H1 (cell line): ENCODE data around the gene C19orf25. TPM values are rescaled to one million over a fixed set of nuclear protein-coding genes. Genes with fewer than 3 reads are reported as not detected.

ENCODE experiments used
- CTCF ChIA-PET: fragments of 300-600 bp; sonication (Branson Sonifier 250); formaldehyde crosslinking; loops from one replicate; lab custom pipeline; 2021; ENCODE audit not compliant: partially characterized antibody; lab: Charles Lee
- POLR2A ChIA-PET: fragments of 300-600 bp; sonication (Branson Sonifier 250); formaldehyde crosslinking; loops from one replicate; lab custom pipeline; 2021; ENCODE audit warnings: inconsistent platforms; ENCODE audit not compliant: partially characterized antibody; lab: Charles Lee
- DNase-seq, 2 experiments: peaks; one replicate each; pipeline versions ENCODE4 v3.0.0 to v3.0.0-alpha.2; 2010 to 2022; ENCODE audit warnings: low spot score in 2 of 2, low read depth in 1 of 2, mixed read lengths in 1 of 2
- FAIRE-seq: peaks from 2 replicates; lab custom pipeline; 2011; peaks lifted over from hg19 to GRCh38; lab: Jason Lieb, UNC
- H2AFZ ChIP-seq: 2 replicates; pipeline ENCODE4 v1.8.1; 2012; ENCODE audit warnings: low read length, inconsistent platforms
- H2AK5ac ChIP-seq: 2 replicates; pipeline ENCODE4 v1.6.1; 2013; ENCODE audit warnings: low read depth, low read length
- H2BK120ac ChIP-seq: replicated peaks from 2 replicates; pipeline ENCODE3; 2013; ENCODE audit warnings: low read depth, low read length, inconsistent platforms
- H2BK12ac ChIP-seq: 2 replicates; pipeline ENCODE4 v1.6.1; 2013; ENCODE audit warnings: low read depth, low read length
- H2BK15ac ChIP-seq: 2 replicates; pipeline ENCODE4 v1.6.1; 2013; ENCODE audit warnings: low read length
- H2BK20ac ChIP-seq: 2 replicates; pipeline ENCODE4 v1.6.1; 2013; ENCODE audit warnings: low read length
- H2BK5ac ChIP-seq: 2 replicates; pipeline ENCODE4 v1.6.1; 2013; ENCODE audit warnings: low read depth, low read length
- H3K14ac ChIP-seq: 2 replicates; pipeline ENCODE4 v1.6.1; 2013; ENCODE audit warnings: inconsistent platforms; ENCODE audit not compliant: insufficient read length
- H3K18ac ChIP-seq: 2 replicates; pipeline ENCODE4 v1.6.1; 2013; ENCODE audit warnings: low read length; ENCODE audit errors: extremely low read depth
- H3K23ac ChIP-seq: 2 replicates; pipeline ENCODE4 v1.6.1; 2013; ENCODE audit warnings: inconsistent platforms; ENCODE audit not compliant: insufficient read length
- H3K23me2 ChIP-seq: 2 replicates; pipeline ENCODE4 v1.6.1; 2013; ENCODE audit warnings: low read depth, low read length
- H3K27ac ChIP-seq: 2 replicates; pipeline ENCODE4 v1.6.1; 2011; ENCODE audit warnings: low read depth, low read length, inconsistent platforms
- H3K27me3 ChIP-seq, 4 experiments: replicated peaks in 1 of 4; 1 replicate in 1 of 4; 2 replicates in 3 of 4; pipeline versions ENCODE4 v1.6.1 to v1.8.1; 2011 to 2013; ENCODE audit warnings: low read length in 3 of 4, mild to moderate bottlenecking in 3 of 4, inconsistent platforms in 2 of 4, mixed read lengths in 2 of 4, moderate library complexity in 1 of 4; ENCODE audit not compliant: control insufficient read depth in 3 of 4, insufficient read depth in 3 of 4; ENCODE audit errors: extremely low read depth in 1 of 4
- H3K36me3 ChIP-seq, 4 experiments: 2 replicates each; pipeline versions ENCODE4 v1.6.1 to v1.8.1; 2011 to 2013; ENCODE audit warnings: mild to moderate bottlenecking in 4 of 4, low read length in 3 of 4, moderate library complexity in 2 of 4, control low read depth in 1 of 4, inconsistent platforms in 1 of 4; ENCODE audit not compliant: insufficient read depth in 4 of 4, control insufficient read depth in 2 of 4
- H3K4ac ChIP-seq: replicated peaks from 2 replicates; pipeline ENCODE3; 2013; ENCODE audit warnings: low read length, low read depth, mixed read lengths, inconsistent platforms; ENCODE audit not compliant: insufficient read length
- H3K4me1 ChIP-seq, 4 experiments: replicated peaks in 1 of 4; 1 replicate in 1 of 4; 2 replicates in 3 of 4; pipeline versions ENCODE4 v1.6.1 to v1.8.1; 2011 to 2013; ENCODE audit warnings: low read length in 3 of 4, inconsistent platforms in 2 of 4, mixed read lengths in 1 of 4; ENCODE audit not compliant: insufficient read depth in 4 of 4, control insufficient read depth in 3 of 4
- H3K4me2 ChIP-seq, 2 experiments: 2 replicates each; pipeline versions ENCODE4 v1.6.1 to v1.8.1; 2011 to 2013; ENCODE audit warnings: low read depth in 2 of 2, low read length in 2 of 2, control low read depth in 1 of 2, inconsistent platforms in 1 of 2, mild to moderate bottlenecking in 1 of 2; ENCODE audit not compliant: insufficient read depth in 1 of 2
- H3K4me3 ChIP-seq, 4 experiments: fragments of 200-600, 300-600 bp in 1 of 4; sonication (generic), shearing (Covaris generic), sonication (Bioruptor Twin) in 1 of 4; 2 replicates each; pipeline versions ENCODE4 v1.5.1 to v1.8.1; 2011 to 2016; ENCODE audit warnings: low read length in 4 of 4, low read depth in 3 of 4, control low read depth in 2 of 4, inconsistent platforms in 2 of 4, mild to moderate bottlenecking in 2 of 4, mixed read lengths in 1 of 4, moderate library complexity in 1 of 4; ENCODE audit not compliant: insufficient read depth in 2 of 4; ENCODE audit errors: extremely low read depth in 1 of 4
- H3K56ac ChIP-seq: replicated peaks from 2 replicates; pipeline ENCODE3; 2013; ENCODE audit warnings: low read depth, mild to moderate bottlenecking, mixed read lengths, low read length, inconsistent platforms; ENCODE audit not compliant: insufficient read length
- H3K79me1 ChIP-seq: 2 replicates; pipeline ENCODE4 v1.6.1; 2013; ENCODE audit warnings: low read depth, low read length, control low read depth
- H3K79me2 ChIP-seq, 2 experiments: 2 replicates each; pipeline versions ENCODE4 v1.6.1 to v1.8.1; 2012 to 2013; ENCODE audit warnings: low read length in 2 of 2, mild to moderate bottlenecking in 2 of 2, inconsistent platforms in 1 of 2; ENCODE audit not compliant: insufficient read depth in 2 of 2, control insufficient read depth in 1 of 2
- H3K9ac ChIP-seq, 4 experiments: replicated peaks in 1 of 4; 1 replicate in 1 of 4; 2 replicates in 3 of 4; pipeline versions ENCODE4 v1.6.1 to v1.8.1; 2011 to 2013; ENCODE audit warnings: low read depth in 3 of 4, low read length in 3 of 4, control low read depth in 2 of 4, mild to moderate bottlenecking in 2 of 4, moderate library complexity in 2 of 4, inconsistent platforms in 1 of 4; ENCODE audit errors: extremely low read depth in 1 of 4
- H3K9me3 ChIP-seq, 2 experiments: 2 replicates each; pipeline versions ENCODE4 v1.6.1 to v1.8.1; 2012 to 2013; ENCODE audit warnings: mild to moderate bottlenecking in 2 of 2, moderate library complexity in 2 of 2, control low read depth in 1 of 2, inconsistent platforms in 1 of 2, low read depth in 1 of 2, low read length in 1 of 2, mixed read lengths in 1 of 2; ENCODE audit not compliant: insufficient read depth in 2 of 2
- H4K20me1 ChIP-seq, 2 experiments: replicated peaks in 1 of 2; 2 replicates each; pipeline versions ENCODE3 to v1.8.1; 2011 to 2013; ENCODE audit warnings: inconsistent platforms in 2 of 2, low read length in 2 of 2, mild to moderate bottlenecking in 1 of 2; ENCODE audit not compliant: insufficient read depth in 2 of 2, control insufficient read depth in 1 of 2
- H4K5ac ChIP-seq: 2 replicates; pipeline ENCODE4 v1.6.1; 2013; ENCODE audit warnings: low read length, low read depth, mixed read lengths, inconsistent platforms; ENCODE audit not compliant: insufficient read length
- H4K8ac ChIP-seq: 2 replicates; pipeline ENCODE4 v1.8.0; 2013; ENCODE audit warnings: mild to moderate bottlenecking, moderate library complexity, low read length, inconsistent platforms; ENCODE audit not compliant: insufficient read depth; ENCODE audit errors: extremely low read depth
- H4K91ac ChIP-seq: replicated peaks from 2 replicates; pipeline ENCODE3; 2013; ENCODE audit warnings: low read length, mixed read lengths, inconsistent platforms; ENCODE audit not compliant: insufficient read length
- CBX8 ChIP-seq: fragments of 300-800, 300-1000 bp; sonication (generic); IDR thresholded peaks from 2 replicates; pipeline ENCODE4 v1.7.1; 2016; ENCODE audit warnings: low read depth, low read length, borderline replicate concordance
- EP300 ChIP-seq, 2 experiments: IDR thresholded peaks; 1 replicate in 1 of 2; 2 replicates in 1 of 2; pipeline ENCODE4 v1.6.1; 2011 to 2012; ENCODE audit warnings: low read depth in 2 of 2, low read length in 2 of 2, mild to moderate bottlenecking in 2 of 2, borderline replicate concordance in 1 of 2, inconsistent platforms in 1 of 2, moderate library complexity in 1 of 2
- KDM4A ChIP-seq: IDR thresholded peaks from one replicate; pipeline ENCODE4 v1.7.1; 2012; ENCODE audit warnings: low read depth, mild to moderate bottlenecking, moderate library complexity, low read length, inconsistent platforms; ENCODE audit not compliant: severe bottlenecking
- KDM5A ChIP-seq: fragments of 200-600 bp; IDR thresholded peaks from 2 replicates; pipeline ENCODE4 v1.7.1; 2012; ENCODE audit warnings: mild to moderate bottlenecking, low read length, inconsistent platforms, mixed read lengths
- POLR2AphosphoS5 ChIP-seq: IDR thresholded peaks from 2 replicates; pipeline ENCODE4 v1.6.1; 2011; ENCODE audit warnings: low read depth, low read length
- SIN3A ChIP-seq, 2 experiments: IDR thresholded peaks in 1 of 2; conservative IDR thresholded peaks in 1 of 2; 2 replicates each; pipeline ENCODE4 v1.6.1; 2011 to 2012; ENCODE audit warnings: low read length in 2 of 2, improper control_type of control experiment in 1 of 2, low read depth in 1 of 2, mild to moderate bottlenecking in 1 of 2
- SRF ChIP-seq: IDR thresholded peaks from 2 replicates; pipeline ENCODE4 v1.6.1; 2011; ENCODE audit warnings: mild to moderate bottlenecking, low read depth, low read length, moderate library complexity
- TAF1 ChIP-seq: IDR thresholded peaks from 2 replicates; pipeline ENCODE4 v1.6.1; 2011; ENCODE audit warnings: mild to moderate bottlenecking, low read depth, low read length
- TAF7 ChIP-seq: optimal IDR thresholded peaks from 2 replicates; pipeline ENCODE3; 2011; ENCODE audit warnings: low read depth, mild to moderate bottlenecking, inconsistent platforms, low read length, moderate library complexity, borderline replicate concordance
- WGBS, 2 experiments: shearing (Covaris generic) in 1 of 2; methylation state at CpG; one replicate each; pipeline versions ENCODE4 v1.1.6 to v1.1.7; 2013 to 2015; ENCODE audit warnings: low lambda C conversion rate in 2 of 2, mixed read lengths in 2 of 2, inconsistent platforms in 1 of 2, low coverage in 1 of 2, missing lambda C conversion rate in 1 of 2; ENCODE audit not compliant: insufficient replicate concordance in 2 of 2, insufficient coverage in 1 of 2, insufficient read length in 1 of 2; ENCODE audit errors: extremely low coverage in 1 of 2, missing lambda C conversion rate in 1 of 2; 5-methylcytosine and 5-hydroxymethylcytosine counted together
- polyA plus RNA-seq, 7 experiments: library from polyadenylated mRNA; depleted of rRNA in 3 of 7; stranded (reverse) in 5 of 7; unstranded in 2 of 7; fragments of >200 nt in 5 of 7; fragments of 200-250 nt in 2 of 7; gene quantifications; 1 replicate in 5 of 7; 2 replicates in 1 of 7; 4 replicates in 1 of 7; pipeline versions ENCODE4 v1.2.1 to v1.2.3, GENCODE V29; 2011 to 2013; ENCODE audit warnings: missing spikeins in 2 of 7, mixed read lengths in 2 of 7
- total RNA-seq: library from RNA; stranded (reverse); fragmentation: NEBNext Ultra II Directional; extraction: Animal tissue kit (Norgen Biotek cat#: 25700); gene quantifications from 2 replicates; pipeline ENCODE4 v1.2.1, GENCODE V29; 2021
- TF ChIP-seq, protein P1 (sequence below): IDR thresholded peaks from 2 replicates; pipeline ENCODE4 v1.6.1; 2011; ENCODE audit warnings: low read length, improper control_type of control experiment

Gene C19orf25
- total and polyA plus RNA-seq, 2 of the 8 experiments (the other 6 are each of a cell fraction or from before 2014, with no cell fraction given), result 41.3 to 67.4 TPM

- WGBS, 2 experiments, result 96% methylated on average over 37 of the region's 42 CpGs; no CpG with 5 or more reads in 1 of the 2 experiments
- Histone ChIP-seq H3K79me1 (peaks cover 11% of the 10 kb centered on the region), H3K23ac (no peak overlapping the region), H3K23me2 (no peaks in the 10 kb centered on the region), H2BK20ac (no peak overlapping the region), H3K4me3 (no peak overlapping the region), H3K27ac (no peak overlapping the region), H4K20me1 (peaks cover 37 to 44% of the 10 kb centered on the region in 2 experiments), H2BK15ac (no peak overlapping the region), H2BK12ac (no peak overlapping the region), H3K79me2 (peaks cover 0 to 61% of the 10 kb centered on the region in 2 experiments; a peak in 3 of 4 replicates), H3K4ac (no peak overlapping the region), H3K14ac (no peak overlapping the region), H3K4me1 (peaks cover 0 to 3% (median 0%) of the 10 kb centered on the region in 4 experiments; a peak in 1 of 7 replicates), H4K8ac (peak overlapping the region; percentile 31; the same call in 1 of the 2 replicates), H2BK120ac (no peak overlapping the region), H3K36me3 (peaks cover 37 to 80% (median 70%) of the 10 kb centered on the region in 4 experiments), H3K18ac (no peak overlapping the region), H3K9ac (no peak overlapping the region), H4K5ac (no peak overlapping the region), H3K9me3 (no peaks in the 10 kb centered on the region), H2BK5ac (peak overlapping the region; percentile 49; the same call in 1 of the 2 replicates), H2AFZ (no peak overlapping the region), H3K4me2 (no peak overlapping the region), H3K56ac (no peak overlapping the region), H2AK5ac (no peak overlapping the region), H3K27me3 (no peaks in the 10 kb centered on the region), H4K91ac (no peak overlapping the region)
- no peak for FAIRE-seq
- DNase-seq, result no peak
- CTCF ChIA-PET, result interaction anchor here (1.0 to 1.4 kb wide), 2 partner anchors 11 to 13 kb away, joined by 3 to 6 read pairs; no protein-coding TSS in a partner anchor
- POLR2A ChIA-PET, result interaction anchor here (0.7 to 1.2 kb wide), 2 partner anchors 11 to 12 kb away, joined by 3 to 5 read pairs; no protein-coding TSS in a partner anchor
- TF ChIP-seq TAF1 (no peak), SIN3A (conservative IDR thresholded peaks at IDR 0.05 in 1 of 2, IDR thresholded peaks at IDR 0.05 in 1 of 2; ENCODE audit: low read depth in 1 of 2, low read length in 2 of 2) (no peak), TAF7 (no peak), CBX8 (no peak), KDM5A (no peak), SRF (no peak), POLR2AphosphoS5 (no peak), KDM4A (no peak), EP300 (IDR thresholded peaks at IDR 0.05; ENCODE audit: borderline replicate concordance in 1 of 2, low read depth in 2 of 2, low read length in 2 of 2) (no peak)
- TF ChIP-seq, protein P1, sequence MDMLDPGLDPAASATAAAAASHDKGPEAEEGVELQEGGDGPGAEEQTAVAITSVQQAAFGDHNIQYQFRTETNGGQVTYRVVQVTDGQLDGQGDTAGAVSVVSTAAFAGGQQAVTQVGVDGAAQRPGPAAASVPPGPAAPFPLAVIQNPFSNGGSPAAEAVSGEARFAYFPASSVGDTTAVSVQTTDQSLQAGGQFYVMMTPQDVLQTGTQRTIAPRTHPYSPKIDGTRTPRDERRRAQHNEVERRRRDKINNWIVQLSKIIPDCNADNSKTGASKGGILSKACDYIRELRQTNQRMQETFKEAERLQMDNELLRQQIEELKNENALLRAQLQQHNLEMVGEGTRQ, result no peak
Measured at GRCh38 chr19:1424192-1424955, 54.6 kb downstream of the C19orf25 start.
